ENCODE results near the gene PPOX. TPM values are rescaled to one million over a fixed set of nuclear protein-coding genes. Genes with fewer than 3 reads are reported as not detected.

PPOX gene
- total RNA-seq, 1 donor from 2014 or later: 20.0 TPM

- no peak overlapping the region for H3K27ac Mint-ChIP-seq (ENCODE audit: unreplicated experiment)
- Histone ChIP-seq H4K20me1 (ENCODE audit: insufficient read depth, low read length) (no peaks in the 10 kb centered on the region), H3K4me2 (ENCODE audit: low read length) (no peak overlapping the region), H3K9me3 (ENCODE audit: insufficient read depth, low read depth, low read length) (no peaks in the 10 kb centered on the region), H3K79me2 (ENCODE audit: insufficient read depth, low read length) (no peaks in the 10 kb centered on the region), H3K4me1 (ENCODE audit: insufficient read depth, low read length) (peaks cover 20% of the 10 kb centered on the region), H3K4me3 (ENCODE audit: insufficient read depth, low read depth, low read length) (no peak overlapping the region), H3K9ac (ENCODE audit: low read length) (no peak overlapping the region), H2AFZ (ENCODE audit: low read depth, low read length) (no peak overlapping the region), H3K27me3 (ENCODE audit: insufficient read depth, low read length) (no peaks in the 10 kb centered on the region), H3K27ac (ENCODE audit: low read depth, low read length) (no peak overlapping the region), H3K36me3 (ENCODE audit: insufficient read depth, low read length) (no peaks in the 10 kb centered on the region)
- no peaks in the 10 kb centered on the region for H3K9me3 Mint-ChIP-seq (ENCODE audit: unreplicated experiment)
- peaks cover 20% of the 10 kb centered on the region for H3K4me1 Mint-ChIP-seq (ENCODE audit: low read depth, unreplicated experiment)
- DNase-seq (ENCODE audit: low read depth) (no peak), FAIRE-seq (no peak)
- no peak overlapping the region for H3K4me3 Mint-ChIP-seq (ENCODE audit: unreplicated experiment)
- TF ChIP-seq, protein P1, sequence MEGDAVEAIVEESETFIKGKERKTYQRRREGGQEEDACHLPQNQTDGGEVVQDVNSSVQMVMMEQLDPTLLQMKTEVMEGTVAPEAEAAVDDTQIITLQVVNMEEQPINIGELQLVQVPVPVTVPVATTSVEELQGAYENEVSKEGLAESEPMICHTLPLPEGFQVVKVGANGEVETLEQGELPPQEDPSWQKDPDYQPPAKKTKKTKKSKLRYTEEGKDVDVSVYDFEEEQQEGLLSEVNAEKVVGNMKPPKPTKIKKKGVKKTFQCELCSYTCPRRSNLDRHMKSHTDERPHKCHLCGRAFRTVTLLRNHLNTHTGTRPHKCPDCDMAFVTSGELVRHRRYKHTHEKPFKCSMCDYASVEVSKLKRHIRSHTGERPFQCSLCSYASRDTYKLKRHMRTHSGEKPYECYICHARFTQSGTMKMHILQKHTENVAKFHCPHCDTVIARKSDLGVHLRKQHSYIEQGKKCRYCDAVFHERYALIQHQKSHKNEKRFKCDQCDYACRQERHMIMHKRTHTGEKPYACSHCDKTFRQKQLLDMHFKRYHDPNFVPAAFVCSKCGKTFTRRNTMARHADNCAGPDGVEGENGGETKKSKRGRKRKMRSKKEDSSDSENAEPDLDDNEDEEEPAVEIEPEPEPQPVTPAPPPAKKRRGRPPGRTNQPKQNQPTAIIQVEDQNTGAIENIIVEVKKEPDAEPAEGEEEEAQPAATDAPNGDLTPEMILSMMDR (IDR thresholded peaks at IDR 0.05; ENCODE audit: insufficient read depth, low read depth, low read length): no peak
- TF ChIP-seq EZH2 (IDR thresholded peaks at IDR 0.05; ENCODE audit: insufficient read depth, low read length): no peak
- peaks cover 2% of the 10 kb centered on the region for H3K27me3 Mint-ChIP-seq (ENCODE audit: low read depth, unreplicated experiment)
- H3K36me3 Mint-ChIP-seq (ENCODE audit: low read depth, unreplicated experiment): no peaks in the 10 kb centered on the region
These were observed 28.9 kb downstream of the PPOX start for GRCh38 chr1:161195171-161195570.

- Mint-ChIP-seq H3K27ac (ENCODE audit: unreplicated experiment) (no peak overlapping the region), H3K36me3 (ENCODE audit: low read depth, unreplicated experiment) (no peaks in the 10 kb centered on the region), H3K4me1 (ENCODE audit: low read depth, unreplicated experiment) (peaks cover 26% of the 10 kb centered on the region), H3K27me3 (ENCODE audit: low read depth, unreplicated experiment) (peaks cover 2% of the 10 kb centered on the region), H3K9me3 (ENCODE audit: unreplicated experiment) (no peaks in the 10 kb centered on the region), H3K4me3 (ENCODE audit: unreplicated experiment) (no peak overlapping the region)
- H3K9ac ChIP-seq (ENCODE audit: low read length): no peak overlapping the region
- H3K27me3 ChIP-seq (ENCODE audit: insufficient read depth, low read length): no peaks in the 10 kb centered on the region
- TF ChIP-seq EZH2 (IDR thresholded peaks at IDR 0.05; ENCODE audit: insufficient read depth, low read length): no peak
- TF ChIP-seq, protein P1 (IDR thresholded peaks at IDR 0.05; ENCODE audit: insufficient read depth, low read depth, low read length): no peak
- DNase-seq (ENCODE audit: low read depth): no peak
- no peak overlapping the region for H3K4me3 ChIP-seq (ENCODE audit: insufficient read depth, low read depth, low read length)
- H3K4me1 ChIP-seq (ENCODE audit: insufficient read depth, low read length): peaks cover 21% of the 10 kb centered on the region
- H3K9me3 ChIP-seq (ENCODE audit: insufficient read depth, low read depth, low read length): no peaks in the 10 kb centered on the region
- no peak overlapping the region for H3K27ac ChIP-seq (ENCODE audit: low read depth, low read length)
- H3K79me2 ChIP-seq (ENCODE audit: insufficient read depth, low read length): no peaks in the 10 kb centered on the region
- no peaks in the 10 kb centered on the region for H4K20me1 ChIP-seq (ENCODE audit: insufficient read depth, low read length)
- H3K4me2 ChIP-seq (ENCODE audit: low read length): no peak overlapping the region
- no peak overlapping the region for H2AFZ ChIP-seq (ENCODE audit: low read depth, low read length)
- H3K36me3 ChIP-seq (ENCODE audit: insufficient read depth, low read length): no peaks in the 10 kb centered on the region
- no peak for FAIRE-seq
These were observed 29.9 kb downstream of the PPOX start for GRCh38 chr1:161196111-161196510.

DNA sequence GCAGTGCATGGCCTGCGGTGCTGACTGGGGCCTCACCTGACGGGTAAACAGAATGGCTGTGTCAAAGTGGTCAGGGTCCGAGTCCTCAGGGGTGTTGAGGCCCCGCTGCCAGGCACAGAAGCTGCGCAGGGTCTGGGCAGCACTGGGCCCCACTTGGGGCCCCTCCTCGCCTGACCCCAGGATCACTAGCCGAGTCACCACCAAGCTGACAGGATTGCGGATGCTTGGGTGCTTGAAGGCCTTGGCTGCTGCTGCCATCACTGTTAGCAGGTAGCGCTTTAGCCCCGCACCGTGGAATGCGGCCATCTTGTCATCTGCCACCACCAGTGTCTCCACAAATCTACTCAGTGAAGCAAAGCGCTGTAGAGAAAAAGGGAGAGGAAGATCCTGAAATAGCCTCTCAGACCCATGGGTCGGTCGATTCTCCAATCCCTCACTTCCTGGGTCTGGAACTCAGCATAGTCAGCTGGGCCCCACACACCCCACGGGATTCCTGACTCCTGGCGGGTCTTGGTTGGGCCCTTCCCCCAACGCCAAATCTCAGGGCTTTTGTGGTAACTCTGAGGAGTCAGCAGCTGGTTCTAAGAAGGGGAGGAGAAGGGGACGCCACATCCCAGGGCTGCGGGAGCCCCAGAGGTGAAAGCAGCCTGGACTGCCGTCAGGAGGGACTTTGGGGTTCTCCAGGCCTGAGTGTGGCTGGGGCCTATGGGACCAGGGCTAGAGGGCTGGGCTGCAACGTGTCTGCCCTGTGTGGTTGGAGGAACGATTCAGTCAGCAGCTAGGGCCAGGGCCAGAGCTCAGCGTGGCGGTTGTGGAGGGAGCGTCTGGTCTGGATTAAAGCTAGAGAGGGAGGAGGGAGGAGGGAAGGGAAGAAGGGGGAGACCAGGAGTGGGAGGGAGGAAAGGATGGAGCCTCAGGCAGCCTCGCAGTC is 30.6 kb downstream of the PPOX start:
- FAIRE-seq (no peak), DNase-seq (ENCODE audit: low read depth) (peak; percentile 21)
- Histone ChIP-seq H3K9me3 (ENCODE audit: insufficient read depth, low read depth, low read length) (no peaks in the 10 kb centered on the region), H3K4me2 (ENCODE audit: low read length) (peak overlapping the region; percentile 60), H3K27me3 (ENCODE audit: insufficient read depth, low read length) (no peaks in the 10 kb centered on the region), H2AFZ (ENCODE audit: low read depth, low read length) (peak overlapping the region; percentile 47), H4K20me1 (ENCODE audit: insufficient read depth, low read length) (no peaks in the 10 kb centered on the region), H3K36me3 (ENCODE audit: insufficient read depth, low read length) (no peaks in the 10 kb centered on the region), H3K4me3 (ENCODE audit: insufficient read depth, low read depth, low read length) (no peak overlapping the region), H3K9ac (ENCODE audit: low read length) (peak overlapping the region; percentile 64), H3K27ac (ENCODE audit: low read depth, low read length) (peak overlapping the region; percentile 27), H3K79me2 (ENCODE audit: insufficient read depth, low read length) (no peaks in the 10 kb centered on the region), H3K4me1 (ENCODE audit: insufficient read depth, low read length) (peaks cover 28% of the 10 kb centered on the region)
- H3K36me3 Mint-ChIP-seq (ENCODE audit: low read depth, unreplicated experiment): no peaks in the 10 kb centered on the region
- TF ChIP-seq, protein P1 (IDR thresholded peaks at IDR 0.05; ENCODE audit: insufficient read depth, low read depth, low read length): no peak
- no peak for TF ChIP-seq EZH2 (IDR thresholded peaks at IDR 0.05; ENCODE audit: insufficient read depth, low read length)
- peak overlapping the region; percentile 81 for H3K27ac Mint-ChIP-seq (ENCODE audit: unreplicated experiment)
- H3K4me1 Mint-ChIP-seq (ENCODE audit: low read depth, unreplicated experiment): peaks cover 33% of the 10 kb centered on the region
- no peak overlapping the region for H3K4me3 Mint-ChIP-seq (ENCODE audit: unreplicated experiment)
- H3K9me3 Mint-ChIP-seq (ENCODE audit: unreplicated experiment): no peaks in the 10 kb centered on the region
- no peaks in the 10 kb centered on the region for H3K27me3 Mint-ChIP-seq (ENCODE audit: low read depth, unreplicated experiment)

Measured in astrocyte (in vitro differentiated cells and primary cell).